HepG2 (cell line): ENCODE measurements around the gene VEGFB.

ENCODE experiments used
- ELF1 ChIP-seq: sonication (generic); formaldehyde crosslinking; IDR thresholded peaks from 2 replicates; pipeline ENCODE4 v1.4.0; 2020; ENCODE audit warnings: missing genetic modification reagents
- HOXA7 ChIP-seq: sonication (generic); formaldehyde crosslinking; IDR thresholded peaks from 2 replicates; pipeline ENCODE4 v1.8.1; 2022; ENCODE audit warnings: mild to moderate bottlenecking, missing genetic modification reagents, moderate library complexity
- MAF1 ChIP-seq: sonication (generic); formaldehyde crosslinking; IDR thresholded peaks from 2 replicates; pipeline ENCODE4 v1.5.0; 2020; ENCODE audit warnings: missing genetic modification reagents, borderline replicate concordance
- MAX ChIP-seq: IDR thresholded peaks from 2 replicates; pipeline ENCODE4 v1.6.1; 2012; ENCODE audit warnings: inconsistent platforms
- ZNF619 ChIP-seq: sonication (generic); formaldehyde crosslinking; IDR thresholded peaks from 2 replicates; pipeline ENCODE4 v1.4.0; 2020; ENCODE audit warnings: mild to moderate bottlenecking, missing genetic modification reagents

GRCh38 chr11:64208086-64208795 lies 26.1 kb upstream of the VEGFB start:
- no peak for TF ChIP-seq ZNF619 (CRISPR knock-in tag)
- TF ChIP-seq MAF1 (CRISPR knock-in tag): no peak
- TF ChIP-seq MAX: no peak
- no peak for TF ChIP-seq HOXA7 (CRISPR knock-in tag)
- TF ChIP-seq ELF1 (CRISPR knock-in tag): no peak
